Duodenal mucosa (tissue), 2 donors: ENCODE results near the gene FNDC11.

Experiments used
- H3K27ac ChIP-seq: one replicate; pipeline ENCODE4 v1.7.0; 2013; ENCODE audit warnings: low read depth, low read length
- H3K27me3 ChIP-seq, 2 donors: one replicate each; pipeline ENCODE4 v1.7.0; 2013; ENCODE audit warnings: low read length in 2 of 2, control low read depth in 1 of 2; ENCODE audit not compliant: insufficient read depth in 2 of 2, control insufficient read depth in 1 of 2
- H3K36me3 ChIP-seq, 2 donors: one replicate each; pipeline ENCODE4 v1.7.0; 2013; ENCODE audit warnings: low read length in 2 of 2, control low read depth in 1 of 2; ENCODE audit not compliant: insufficient read depth in 2 of 2, control insufficient read depth in 1 of 2
- H3K4me1 ChIP-seq, 2 donors: one replicate each; pipeline ENCODE4 v1.7.0; 2013; ENCODE audit warnings: low read length in 2 of 2, control low read depth in 1 of 2; ENCODE audit not compliant: insufficient read depth in 2 of 2, control insufficient read depth in 1 of 2
- H3K4me3 ChIP-seq, 2 donors: one replicate each; pipeline ENCODE4 v1.7.0; 2013; ENCODE audit warnings: low read length in 2 of 2, low read depth in 1 of 2
- H3K9ac ChIP-seq, 2 donors: one replicate each; pipeline ENCODE4 v1.7.0; 2013; ENCODE audit warnings: low read length in 2 of 2, low read depth in 1 of 2
- H3K9me3 ChIP-seq, 2 donors: one replicate each; pipeline ENCODE4 v1.7.0; 2013; ENCODE audit warnings: low read length in 2 of 2, control low read depth in 1 of 2; ENCODE audit not compliant: control insufficient read depth in 1 of 2

The FNDC11 gene

GRCh38 chr20:63517376-63518309 is 36.3 kb upstream of the FNDC11 start:
- Histone ChIP-seq H3K36me3 (peaks cover 8% of the 10 kb centered on the region in 2 donors), H3K9ac (no peak overlapping the region), H3K27me3 (peaks cover 8 to 26% of the 10 kb centered on the region in 2 donors), H3K4me1 (peaks cover 8 to 17% of the 10 kb centered on the region in 2 donors), H3K4me3 (no peak overlapping the region), H3K9me3 (no peaks in the 10 kb centered on the region), H3K27ac (no peak overlapping the region)

DNA sequence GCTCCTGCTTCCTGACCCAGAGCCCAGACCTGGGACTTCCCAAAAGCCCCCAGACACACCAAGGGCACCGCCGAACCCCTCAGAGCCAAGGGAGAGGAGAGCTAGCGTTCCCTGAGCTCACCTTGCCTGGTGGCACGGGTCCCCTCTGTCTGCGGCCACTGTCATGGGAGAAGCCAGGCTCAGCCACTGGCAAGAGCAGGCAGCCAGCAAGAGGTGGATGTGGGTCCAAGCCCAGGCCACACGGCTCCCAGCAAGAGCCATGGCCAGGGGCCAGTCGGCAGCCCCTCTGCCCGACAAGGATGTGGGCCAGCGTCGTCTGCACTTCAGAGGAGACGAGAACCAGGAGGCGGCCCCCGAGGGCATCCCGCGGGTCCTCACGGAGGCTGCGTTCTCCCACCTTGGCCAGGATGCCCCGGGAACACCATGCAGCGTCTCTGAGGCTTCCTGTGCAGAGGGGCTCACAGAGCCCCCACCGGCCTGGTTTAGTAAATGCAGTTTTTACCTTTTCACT is 35.6 kb upstream of the FNDC11 start:
- Histone ChIP-seq H3K4me3 (no peak overlapping the region), H3K27ac (no peak overlapping the region), H3K36me3 (peaks cover 12 to 16% of the 10 kb centered on the region in 2 donors), H3K4me1 (peaks cover 8 to 18% of the 10 kb centered on the region in 2 donors), H3K9me3 (peaks cover 3 to 4% of the 10 kb centered on the region in 2 donors), H3K9ac (no peak overlapping the region), H3K27me3 (peaks cover 4 to 26% of the 10 kb centered on the region in 2 donors)

- peaks cover 4 to 6% of the 10 kb centered on the region in 2 donors for H3K9me3 ChIP-seq
- H3K27ac ChIP-seq = no peak overlapping the region
- peak overlapping the region in 1 of 2 donors; percentile 65 for H3K9ac ChIP-seq
- H3K36me3 ChIP-seq = peaks cover 14 to 19% of the 10 kb centered on the region in 2 donors
- H3K27me3 ChIP-seq = peaks cover 4 to 26% of the 10 kb centered on the region in 2 donors
- peak overlapping the region; percentile 63 to 64 for H3K4me3 ChIP-seq
- H3K4me1 ChIP-seq = peaks cover 8 to 18% of the 10 kb centered on the region in 2 donors
These were observed 34.9 kb upstream of the FNDC11 start for GRCh38 chr20:63518946-63519667.

- Histone ChIP-seq H3K9me3 (peaks cover 4 to 6% of the 10 kb centered on the region in 2 donors), H3K27me3 (peaks cover 4 to 26% of the 10 kb centered on the region in 2 donors), H3K4me3 (peak overlapping the region; percentile 63 to 64), H3K4me1 (peaks cover 8 to 18% of the 10 kb centered on the region in 2 donors), H3K36me3 (peaks cover 14 to 19% of the 10 kb centered on the region in 2 donors), H3K27ac (peak overlapping the region; percentile 50), H3K9ac (peak overlapping the region; percentile 51 to 65)
These were observed 34.1 kb upstream of the FNDC11 start for GRCh38 chr20:63519668-63520503.

- Histone ChIP-seq H3K9me3 (peaks cover 4 to 6% of the 10 kb centered on the region in 2 donors), H3K4me3 (peak within 1 kb of the TSS; percentile 84 to 92), H3K4me1 (peaks cover 8 to 18% of the 10 kb centered on the region in 2 donors), H3K27me3 (peaks cover 4 to 26% of the 10 kb centered on the region in 2 donors), H3K36me3 (peaks cover 14 to 19% of the 10 kb centered on the region in 2 donors), H3K27ac (peak within 1 kb of the TSS; percentile 94), H3K9ac (peak within 1 kb of the TSS; percentile 82 to 90)
These were observed 33.4 kb upstream of the FNDC11 start, which contains the start of gene PPDPF for GRCh38 chr20:63520504-63520933. Gene PPDPF, plus strand, starts transcription at chr20:63520765. Its CDS starts 544 bp downstream, at chr20:63521309.

- Histone ChIP-seq H3K27ac (peak overlapping the region; percentile 94), H3K27me3 (peaks cover 4 to 26% of the 10 kb centered on the region in 2 donors), H3K4me1 (peaks cover 8 to 18% of the 10 kb centered on the region in 2 donors), H3K9me3 (peaks cover 4 to 6% of the 10 kb centered on the region in 2 donors), H3K9ac (peak overlapping the region; percentile 82 to 90), H3K4me3 (peak overlapping the region; percentile 84 to 92), H3K36me3 (peaks cover 14 to 19% of the 10 kb centered on the region in 2 donors)
These were observed 32.9 kb upstream of the FNDC11 start for GRCh38 chr20:63520934-63521601.

DNA sequence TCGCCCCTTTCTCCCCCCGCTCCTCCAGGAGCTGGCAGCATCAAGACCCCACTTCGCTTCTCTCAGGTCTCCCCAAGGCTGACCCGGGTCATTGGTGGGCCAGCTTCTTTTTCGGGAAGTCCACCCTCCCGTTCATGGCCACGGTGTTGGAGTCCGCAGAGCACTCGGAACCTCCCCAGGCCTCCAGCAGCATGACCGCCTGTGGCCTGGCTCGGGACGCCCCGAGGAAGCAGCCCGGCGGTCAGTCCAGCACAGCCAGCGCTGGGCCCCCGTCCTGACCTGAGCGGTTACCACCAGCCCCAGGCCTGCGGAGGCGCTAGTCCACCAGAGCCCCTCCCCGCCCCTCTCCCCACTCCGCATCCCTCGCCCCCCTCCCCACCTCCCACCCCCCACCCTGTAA is 32.4 kb upstream of the FNDC11 start:
- no peak overlapping the region for H3K27ac ChIP-seq
- H3K9me3 ChIP-seq = peaks cover 4 to 6% of the 10 kb centered on the region in 2 donors
- peaks cover 4 to 26% of the 10 kb centered on the region in 2 donors for H3K27me3 ChIP-seq
- H3K36me3 ChIP-seq = peaks cover 14 to 19% of the 10 kb centered on the region in 2 donors
- H3K4me1 ChIP-seq = peaks cover 8 to 18% of the 10 kb centered on the region in 2 donors
- peak overlapping the region; percentile 82 to 90 for H3K9ac ChIP-seq
- peak overlapping the region; percentile 84 to 92 for H3K4me3 ChIP-seq

GRCh38 chr20:63522091-63522868 is 31.7 kb upstream of the FNDC11 start:
- H3K4me1 ChIP-seq = peaks cover 8 to 18% of the 10 kb centered on the region in 2 donors
- peak overlapping the region in 1 of 2 donors; percentile 58 for H3K4me3 ChIP-seq
- peaks cover 4 to 24% of the 10 kb centered on the region in 2 donors for H3K27me3 ChIP-seq
- H3K36me3 ChIP-seq = peaks cover 14 to 19% of the 10 kb centered on the region in 2 donors
- peaks cover 4 to 6% of the 10 kb centered on the region in 2 donors for H3K9me3 ChIP-seq
- no peak overlapping the region for H3K27ac ChIP-seq
- H3K9ac ChIP-seq = peak overlapping the region in 1 of 2 donors; percentile 90
